GM19397 (cell line): ENCODE results near the gene EDN2.

Experiments used
- ATAC-seq: cut with Tn5 transposase; IDR thresholded peaks from one replicate; pipeline ENCODE4 v1.9.1; 2021; ENCODE audit warnings: mild to moderate bottlenecking, moderate library complexity; ENCODE audit not compliant: unreplicated experiment

The EDN2 gene

GRCh38 chr1:41518471-41518870 is 34.0 kb upstream of the EDN2 start:
- ATAC-seq = no peak

GRCh38 chr1:41517062-41517438 is 32.6 kb upstream of the EDN2 start:
- no peak for ATAC-seq

- ATAC-seq = peak; percentile 74
Measured at GRCh38 chr1:41516168-41517061, 31.9 kb upstream of the EDN2 start.

- ATAC-seq = no peak
Measured at GRCh38 chr1:41515778-41516167, 31.3 kb upstream of the EDN2 start.

GRCh38 chr1:41515131-41515678 is 30.7 kb upstream of the EDN2 start:
- no peak for ATAC-seq

GRCh38 chr1:41514381-41514780 is 29.9 kb upstream of the EDN2 start:
- no peak for ATAC-seq

- ATAC-seq = no peak
Measured at GRCh38 chr1:41513383-41513735, 28.9 kb upstream of the EDN2 start.

- ATAC-seq = no peak
Measured at GRCh38 chr1:41512701-41513382, 28.4 kb upstream of the EDN2 start.

- ATAC-seq = no peak
Measured at GRCh38 chr1:41511239-41511540, 26.7 kb upstream of the EDN2 start.

GRCh38 chr1:41510531-41511238 is 26.2 kb upstream of the EDN2 start:
- no peak for ATAC-seq

GRCh38 chr1:41509270-41509671 is 24.8 kb upstream of the EDN2 start:
- no peak for ATAC-seq

- ATAC-seq = no peak
Measured at GRCh38 chr1:41508290-41508689, 23.8 kb upstream of the EDN2 start.

GRCh38 chr1:41507836-41508235 is 23.4 kb upstream of the EDN2 start:
- no peak for ATAC-seq

- ATAC-seq = no peak
Measured at GRCh38 chr1:41507110-41507720, 22.7 kb upstream of the EDN2 start.

- no peak for ATAC-seq
Measured at GRCh38 chr1:41504114-41505035, 19.9 kb upstream of the EDN2 start.

- no peak for ATAC-seq
Measured at GRCh38 chr1:41503538-41504113, 19.1 kb upstream of the EDN2 start.

- ATAC-seq = no peak
Measured at GRCh38 chr1:41502912-41503311, 18.4 kb upstream of the EDN2 start.

GRCh38 chr1:41501581-41501980 is 17.1 kb upstream of the EDN2 start:
- ATAC-seq = no peak

GRCh38 chr1:41500781-41501518 is 16.5 kb upstream of the EDN2 start:
- no peak for ATAC-seq
